ENCODE results near the gene TMCC1.
"Not testable (repeated sequence)": the region's sequence is repeated elsewhere in the genome, so short reads cannot be mapped to it uniquely, and the experiment has no call there.

The TMCC1 gene

DNA sequence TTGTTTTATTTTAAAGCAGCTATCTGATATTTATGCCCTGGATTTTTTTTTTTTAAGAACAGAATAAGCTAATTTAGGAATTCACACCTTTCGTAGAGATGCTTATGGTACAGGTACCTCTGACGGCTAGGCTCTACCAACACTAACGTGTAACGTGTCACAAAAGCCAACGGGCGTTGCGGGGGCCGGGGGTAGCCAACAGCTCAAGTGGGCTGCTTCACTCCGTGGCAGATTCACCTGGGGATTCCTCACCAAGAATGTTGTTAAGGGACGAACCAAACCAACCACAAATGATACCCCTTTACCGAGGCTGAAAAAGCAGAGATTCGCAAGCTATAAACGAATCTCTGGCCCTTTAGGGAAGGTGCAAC, 1.0 kb downstream of the TMCC1 start:
- DNase-seq = peak in 1 of 4 experiments; percentile 4

DNA sequence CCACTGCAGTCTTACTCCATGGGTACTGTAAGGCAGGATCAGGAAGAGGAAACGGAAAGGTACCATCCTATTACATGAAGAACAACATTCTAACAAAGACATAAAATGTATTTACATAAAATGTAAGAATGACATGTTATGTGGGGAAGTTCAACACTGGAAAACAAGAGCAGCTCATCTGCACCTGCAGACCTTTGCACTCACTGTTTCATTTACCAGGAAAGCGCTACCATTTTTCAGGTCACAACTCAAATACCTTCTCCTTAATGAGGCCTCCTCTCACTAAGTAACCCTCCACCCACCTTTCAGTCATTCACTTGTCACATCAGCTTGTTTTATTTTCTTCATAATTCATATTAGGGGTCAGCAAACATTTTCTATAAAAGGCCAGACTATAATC, 2.6 kb downstream of the TMCC1 start:
- DNase-seq = no peak

DNA sequence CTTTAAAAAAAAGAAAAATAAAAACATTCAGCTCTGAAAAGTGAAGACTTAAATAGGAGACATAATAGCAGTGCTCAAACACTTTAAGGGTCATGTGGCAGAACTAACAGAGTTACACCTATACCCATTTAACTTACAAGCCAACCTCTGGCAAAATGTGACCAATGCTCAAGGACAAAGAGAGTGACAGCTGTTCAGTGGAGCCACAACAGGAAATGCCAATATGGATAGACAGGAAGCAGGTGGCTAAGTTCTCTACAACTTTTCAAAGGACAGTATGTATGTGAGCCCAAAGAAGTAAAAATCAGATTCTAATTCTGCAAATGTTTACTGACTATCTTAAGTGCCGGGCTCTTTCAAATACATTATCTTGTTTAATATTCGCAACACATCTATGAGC, 3.4 kb downstream of the TMCC1 start:
- DNase-seq = no peak

DNA sequence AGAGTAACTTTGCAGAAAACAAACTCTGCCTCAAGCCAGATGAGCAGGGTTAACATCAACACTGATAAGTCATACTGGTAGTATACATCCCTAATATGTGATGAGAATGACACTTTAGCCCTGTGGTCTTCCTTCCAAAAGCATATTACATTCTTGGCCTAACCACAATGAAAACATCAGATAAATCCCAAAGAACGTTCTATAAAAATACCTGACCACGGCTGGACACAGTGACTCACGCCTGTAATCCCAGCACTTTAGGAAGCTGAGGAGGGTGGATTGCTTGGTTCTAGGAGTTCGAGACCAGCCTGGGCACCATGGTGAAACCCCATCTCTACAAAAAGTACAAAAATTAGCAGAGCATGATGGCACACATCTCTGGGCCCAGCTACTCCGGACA, 4.7 kb downstream of the TMCC1 start:
- no peak for DNase-seq

DNA sequence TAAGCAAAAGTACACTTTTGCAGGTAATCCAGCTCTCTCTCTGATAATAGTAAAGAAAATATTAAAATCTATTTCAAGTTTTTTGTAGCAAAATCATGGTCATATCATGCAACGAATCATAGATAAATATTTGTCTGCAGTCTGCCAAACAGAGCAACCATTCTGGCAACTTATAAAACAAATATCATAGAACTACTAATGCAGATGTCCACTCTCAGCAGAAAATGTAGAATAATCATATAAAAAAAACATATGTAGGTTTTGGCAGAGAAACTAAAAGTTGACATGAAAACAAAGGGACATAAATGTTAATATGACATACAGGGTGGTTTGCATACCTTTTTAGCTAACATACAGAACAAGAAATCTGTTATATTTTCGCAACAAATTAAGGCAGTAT, 12.2 kb downstream of the TMCC1 start:
- DNase-seq = no peak

DNA sequence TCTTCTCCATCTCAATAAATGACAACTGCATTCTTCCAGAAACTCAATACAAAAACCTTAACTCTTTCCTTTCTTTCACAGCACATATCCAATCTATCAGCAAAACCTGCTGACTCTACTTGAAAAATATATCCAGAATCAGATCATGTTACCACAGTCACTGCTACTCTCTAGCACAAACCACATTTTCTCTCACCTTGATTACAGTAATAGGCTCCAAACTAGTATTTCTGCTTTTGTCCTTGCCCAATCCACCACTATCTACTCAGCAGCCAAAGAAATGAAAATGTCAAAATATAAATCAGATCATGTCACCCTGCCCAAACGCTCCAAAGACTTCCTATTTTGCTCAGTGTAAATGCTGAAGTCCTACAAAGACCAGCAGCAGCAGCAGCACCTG, 15.2 kb downstream of the TMCC1 start:
- DNase-seq = no peak

- DNase-seq = not testable (repeated sequence)
Observed at GRCh38 chr3:129874479-129874878, 19.0 kb downstream of the TMCC1 start.

GRCh38 chr3:129868912-129869311, 24.6 kb downstream of the TMCC1 start:
- DNase-seq = no peak

- no peak for DNase-seq
Observed at GRCh38 chr3:129867506-129868124, 25.9 kb downstream of the TMCC1 start.

- no peak for DNase-seq
Observed at GRCh38 chr3:129865806-129866205, 27.7 kb downstream of the TMCC1 start.

DNA sequence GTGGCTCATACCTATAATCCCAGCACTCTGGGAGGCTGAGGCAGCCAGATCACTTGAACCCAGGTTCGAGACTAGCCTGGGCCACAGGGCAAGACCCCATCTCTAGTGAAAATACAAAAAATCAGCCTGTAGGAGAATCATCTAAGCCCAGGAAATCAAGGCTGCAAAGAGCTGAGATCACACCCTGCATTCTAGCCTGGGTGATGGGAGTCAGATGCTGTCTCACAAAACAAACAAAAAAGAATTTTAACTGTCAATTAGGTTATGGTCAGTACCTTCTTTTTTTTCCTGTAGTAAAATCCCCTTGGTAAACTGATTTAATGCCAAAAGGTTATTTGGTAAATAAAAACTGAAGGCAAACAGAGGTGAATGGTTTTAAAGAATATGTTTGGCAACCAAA, 29.0 kb downstream of the TMCC1 start:
- no peak for DNase-seq

- DNase-seq = no peak
Observed at GRCh38 chr3:129859272-129859671, 34.2 kb downstream of the TMCC1 start.

- DNase-seq = no peak
Observed at GRCh38 chr3:129857899-129858298, 35.6 kb downstream of the TMCC1 start.

- not testable (repeated sequence) for DNase-seq
Observed at GRCh38 chr3:129856790-129857189, 36.7 kb downstream of the TMCC1 start.

DNA sequence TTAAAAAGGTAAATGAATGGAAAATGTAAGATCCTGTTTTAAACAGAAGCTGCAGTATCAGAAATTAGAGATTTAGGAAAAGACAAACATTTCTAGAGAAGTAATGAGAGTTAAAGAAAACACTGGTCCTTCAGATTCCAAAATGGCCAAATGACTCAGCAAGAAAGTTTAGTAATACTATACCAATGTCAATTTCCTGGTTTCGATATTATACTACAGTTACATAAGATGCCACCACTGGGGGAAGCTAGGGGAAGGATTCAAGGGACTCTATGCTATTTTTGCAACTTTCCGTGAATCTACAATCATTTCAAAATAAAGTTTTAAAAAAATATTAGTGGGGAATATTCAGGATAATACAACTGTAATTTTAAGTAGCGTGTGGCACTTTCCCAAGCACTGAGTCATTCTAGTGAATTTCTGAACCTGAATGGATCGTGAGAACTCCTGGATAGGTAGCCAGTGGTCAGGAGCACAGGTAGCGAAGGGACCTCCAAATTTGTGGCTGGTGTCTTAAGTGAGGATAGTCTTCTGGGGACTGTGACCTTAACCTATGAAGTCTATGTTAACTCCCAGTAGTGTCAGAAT, 37.6 kb downstream of the TMCC1 start:
- no peak for DNase-seq

DNA sequence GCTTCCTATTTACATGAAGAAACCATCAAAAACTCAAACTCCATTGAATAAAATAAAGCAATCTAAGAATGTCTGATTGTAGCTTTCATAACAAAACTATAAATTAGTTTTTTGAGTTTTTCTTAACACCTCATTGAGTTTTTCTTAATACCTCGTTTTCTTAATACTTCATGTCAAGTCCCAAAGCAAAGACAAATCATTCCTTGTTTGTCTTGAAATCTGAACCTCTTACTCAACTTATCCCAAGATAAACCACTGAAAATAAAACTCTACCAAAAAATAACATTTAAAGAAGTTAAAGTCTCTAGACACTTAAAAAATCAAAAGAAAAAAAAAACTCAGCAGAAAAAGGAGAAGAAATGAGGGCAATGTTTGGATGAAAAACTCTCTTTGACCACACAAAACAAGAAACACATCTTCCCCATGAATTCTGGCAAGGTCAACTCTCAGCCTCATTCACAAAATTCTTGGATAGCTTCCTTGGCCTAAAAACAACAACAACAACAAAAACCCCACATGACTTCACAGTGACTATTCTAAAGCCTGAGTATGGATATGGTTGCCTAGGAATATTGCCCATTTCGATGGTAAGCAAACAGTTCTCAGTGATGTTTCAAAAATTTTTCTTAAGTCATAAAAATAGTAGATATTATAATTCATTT, 38.2 kb downstream of the TMCC1 start:
- DNase-seq = no peak

- no peak for DNase-seq
Observed at GRCh38 chr3:129854460-129854859, 39.1 kb downstream of the TMCC1 start.

DNA sequence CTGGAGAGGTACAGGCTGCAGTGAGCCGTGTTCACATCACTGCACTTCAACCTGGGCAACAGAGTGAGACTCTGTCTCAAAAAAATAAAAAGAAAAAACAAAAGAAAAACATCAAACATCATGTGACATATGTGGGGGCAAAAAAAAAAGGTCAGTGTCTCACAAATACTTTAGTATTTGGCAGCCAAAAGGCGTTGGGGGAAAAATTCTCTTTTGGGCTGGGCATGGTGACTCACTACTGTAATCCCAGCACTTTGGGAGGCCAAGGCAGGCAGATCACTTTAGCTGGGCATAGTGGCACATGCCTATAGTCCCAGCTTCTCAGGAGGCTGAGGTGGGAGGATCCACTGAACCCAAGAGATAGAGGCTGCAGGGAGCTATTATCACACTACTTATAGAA, 47.6 kb downstream of the TMCC1 start:
- DNase-seq = no peak

- DNase-seq = no peak
Observed at GRCh38 chr3:129840707-129841360, 52.7 kb downstream of the TMCC1 start.

- DNase-seq = no peak
Observed at GRCh38 chr3:129838086-129838485, 55.4 kb downstream of the TMCC1 start.

- DNase-seq = no peak
Observed at GRCh38 chr3:129837065-129837642, 56.4 kb downstream of the TMCC1 start.

- no peak for DNase-seq
Observed at GRCh38 chr3:129836381-129837064, 57.0 kb downstream of the TMCC1 start.

DNA sequence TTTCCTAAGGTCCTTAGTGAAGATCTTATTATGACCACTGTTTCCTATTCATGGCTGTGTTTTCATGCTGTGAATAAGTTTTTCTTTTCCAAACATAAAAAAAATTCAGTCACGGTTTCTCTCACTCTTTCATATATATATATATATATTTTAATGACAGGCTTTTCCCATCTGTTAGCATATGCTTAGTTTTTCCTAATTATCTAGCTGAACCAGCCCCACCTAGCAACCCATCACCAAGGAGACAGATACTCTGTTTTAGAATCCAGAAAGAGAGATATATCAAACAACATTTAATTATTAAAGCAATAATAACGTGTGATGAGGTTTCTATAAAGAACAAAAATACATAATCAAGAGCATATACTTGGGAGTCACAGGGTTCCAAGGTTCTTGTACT, 58.3 kb downstream of the TMCC1 start:
- no peak for DNase-seq

Data from activated naive CD4-positive, alpha-beta T cell (primary cell).